ENCODE results near the gene DNAH11.

DNA sequence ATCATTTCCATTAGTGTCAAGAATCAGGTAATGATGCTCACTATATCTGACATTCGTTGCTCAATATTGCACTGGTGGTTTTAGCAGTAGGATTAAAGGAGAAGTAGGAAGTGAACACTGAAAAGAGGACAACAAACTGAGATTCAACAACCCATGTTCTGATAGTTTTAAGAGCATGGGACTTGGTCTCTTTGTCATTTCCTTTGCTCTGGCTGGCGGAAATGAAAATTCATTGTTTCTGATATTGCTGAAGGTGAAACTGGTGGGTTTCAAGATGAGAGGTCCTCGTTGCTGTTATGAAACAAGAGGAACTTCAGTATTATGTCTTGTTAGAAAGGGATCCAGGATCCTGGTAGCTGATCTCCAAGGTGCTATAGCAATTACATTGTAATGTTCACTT lies 129.0 kb downstream of the DNAH11 start:
- TF ChIP-seq, protein P1, sequence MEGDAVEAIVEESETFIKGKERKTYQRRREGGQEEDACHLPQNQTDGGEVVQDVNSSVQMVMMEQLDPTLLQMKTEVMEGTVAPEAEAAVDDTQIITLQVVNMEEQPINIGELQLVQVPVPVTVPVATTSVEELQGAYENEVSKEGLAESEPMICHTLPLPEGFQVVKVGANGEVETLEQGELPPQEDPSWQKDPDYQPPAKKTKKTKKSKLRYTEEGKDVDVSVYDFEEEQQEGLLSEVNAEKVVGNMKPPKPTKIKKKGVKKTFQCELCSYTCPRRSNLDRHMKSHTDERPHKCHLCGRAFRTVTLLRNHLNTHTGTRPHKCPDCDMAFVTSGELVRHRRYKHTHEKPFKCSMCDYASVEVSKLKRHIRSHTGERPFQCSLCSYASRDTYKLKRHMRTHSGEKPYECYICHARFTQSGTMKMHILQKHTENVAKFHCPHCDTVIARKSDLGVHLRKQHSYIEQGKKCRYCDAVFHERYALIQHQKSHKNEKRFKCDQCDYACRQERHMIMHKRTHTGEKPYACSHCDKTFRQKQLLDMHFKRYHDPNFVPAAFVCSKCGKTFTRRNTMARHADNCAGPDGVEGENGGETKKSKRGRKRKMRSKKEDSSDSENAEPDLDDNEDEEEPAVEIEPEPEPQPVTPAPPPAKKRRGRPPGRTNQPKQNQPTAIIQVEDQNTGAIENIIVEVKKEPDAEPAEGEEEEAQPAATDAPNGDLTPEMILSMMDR (conservative IDR thresholded peaks at IDR 0.05), result no peak
- TF ChIP-seq ZFX (IDR thresholded peaks at IDR 0.05), result no peak

All from C4-2B (cell line).